Stimulated activated CD4-positive, alpha-beta T cell treated with anti-CD3 and anti-CD28 coated beads, TNF-alpha, amount 100 ng/mL, for 24 hours (primary cell): Measurements from ENCODE around the gene UBE3C.

Source experiments
- DNase-seq, 3 experiments: peaks; one replicate each; pipeline ENCODE4 v3.0.0-alpha.2; 2020; ENCODE audit warnings: low read depth in 3 of 3

The UBE3C gene

DNA sequence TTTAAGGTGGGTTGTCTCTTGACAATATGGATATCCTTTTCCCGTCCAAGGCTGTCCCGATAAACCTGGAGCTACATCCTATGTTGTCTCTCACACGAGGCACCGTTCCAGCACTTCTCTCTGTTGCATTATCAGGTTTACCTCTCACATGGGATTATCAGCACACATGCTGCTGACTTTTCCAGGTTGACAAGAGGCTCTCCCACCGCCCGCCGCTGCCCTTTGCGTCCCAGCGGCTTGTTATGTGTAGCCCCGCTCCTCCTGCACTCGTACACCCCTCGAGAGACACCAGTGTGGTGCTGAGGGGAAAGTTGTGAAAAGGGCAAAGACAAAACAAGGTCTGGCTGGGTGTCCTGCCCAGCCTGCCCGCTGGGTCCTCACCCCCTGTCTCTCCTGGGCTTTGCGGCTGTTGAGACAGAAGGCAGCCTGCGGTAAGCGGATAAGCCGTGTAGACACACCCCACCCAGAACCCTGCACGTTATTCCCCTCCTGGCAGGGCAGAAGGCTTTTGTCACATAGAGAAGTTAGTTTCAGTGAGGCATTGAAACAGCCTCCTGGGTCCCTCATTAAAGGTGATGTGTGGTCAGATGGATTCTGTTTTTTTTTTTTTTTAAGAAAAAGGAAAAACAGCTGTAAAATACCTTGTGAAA, 38.7 kb downstream of the UBE3C start:
- DNase-seq = no peak

DNA sequence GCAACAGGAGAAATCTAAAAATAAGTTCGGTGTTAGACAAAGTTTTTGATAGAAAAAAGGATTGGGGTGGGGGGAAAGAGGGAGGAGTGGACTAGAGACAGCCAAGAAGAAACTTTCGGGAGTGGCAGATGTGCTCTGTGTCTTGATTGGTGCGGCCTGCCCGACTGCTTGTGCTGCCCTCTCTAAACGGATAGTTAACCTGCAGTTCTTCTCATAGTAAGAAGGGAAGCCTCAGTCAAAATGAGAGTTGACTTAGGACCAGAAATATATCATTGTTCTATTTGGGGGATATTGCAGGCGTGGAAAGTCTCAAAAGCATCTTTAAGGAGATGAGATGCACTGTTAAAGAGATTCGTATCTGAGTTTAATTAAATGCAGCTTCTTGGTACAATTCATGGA, 39.3 kb downstream of the UBE3C start:
- no peak for DNase-seq

DNA sequence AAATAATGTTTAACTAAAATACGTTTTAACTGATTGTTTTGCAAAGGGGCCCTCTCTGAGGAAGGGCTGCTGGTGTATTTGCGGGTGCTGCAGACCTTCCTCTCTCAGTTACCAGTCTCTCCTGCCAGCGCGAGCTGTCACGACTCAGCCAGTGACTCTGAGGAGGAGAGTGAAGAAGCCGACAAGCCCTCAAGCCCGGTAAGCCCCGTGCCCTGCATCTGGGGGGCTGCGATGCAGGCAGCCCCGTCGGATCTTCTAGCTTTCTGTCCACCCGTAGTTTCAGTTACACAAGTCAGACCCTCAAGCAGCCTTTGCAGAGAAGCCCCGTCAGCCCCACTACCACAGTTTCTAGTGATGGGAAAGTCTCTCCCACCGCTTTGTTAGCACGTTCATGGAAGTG, 45.1 kb downstream of the UBE3C start:
- no peak for DNase-seq

DNA sequence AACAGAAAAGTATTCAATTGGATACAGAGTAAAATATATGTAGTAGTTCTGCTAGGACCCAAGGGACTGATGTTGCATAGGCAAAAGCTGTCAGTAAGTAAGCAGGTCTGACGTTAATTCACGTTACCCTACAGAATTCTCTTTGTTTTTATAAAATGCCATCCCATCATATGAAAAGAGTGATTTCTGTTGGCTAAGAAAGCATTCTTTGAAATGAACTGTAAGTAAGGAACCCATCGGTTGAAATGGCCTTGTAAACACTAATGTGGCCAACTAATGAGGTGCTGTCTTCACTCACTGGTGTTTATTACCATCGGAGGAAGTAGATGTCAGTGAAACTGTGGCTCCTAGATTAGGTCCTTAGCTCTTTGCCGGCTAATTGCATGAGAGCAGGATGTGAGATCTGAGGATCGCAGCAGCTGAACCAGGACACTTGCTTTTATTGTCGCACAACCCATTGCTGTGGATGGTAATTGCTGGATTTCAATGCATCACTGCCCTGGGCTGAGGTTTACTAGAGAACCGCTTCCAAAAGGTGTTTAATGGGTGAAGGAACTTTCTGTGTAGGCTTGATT, 49.5 kb downstream of the UBE3C start:
- no peak for DNase-seq

DNA sequence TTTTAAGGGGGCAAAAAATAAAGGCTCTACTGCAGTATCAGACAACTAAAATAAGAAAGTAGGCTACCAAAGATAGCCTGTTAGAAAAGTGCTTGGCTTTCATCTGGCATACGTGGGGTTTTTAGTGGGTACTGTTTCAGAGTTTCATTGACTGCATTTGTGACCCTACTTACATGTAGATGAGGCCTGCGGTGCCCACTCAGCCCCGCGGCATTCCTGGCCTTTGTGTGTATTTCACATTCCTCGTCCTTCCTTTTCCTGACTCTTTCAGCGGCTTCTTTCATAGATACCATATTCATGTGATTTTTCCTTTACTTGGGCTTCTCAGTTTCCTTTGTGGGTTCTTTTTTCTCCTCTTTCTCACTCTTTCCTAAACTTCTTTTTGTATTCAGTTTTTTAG, 50.7 kb downstream of the UBE3C start:
- DNase-seq = no peak

DNA sequence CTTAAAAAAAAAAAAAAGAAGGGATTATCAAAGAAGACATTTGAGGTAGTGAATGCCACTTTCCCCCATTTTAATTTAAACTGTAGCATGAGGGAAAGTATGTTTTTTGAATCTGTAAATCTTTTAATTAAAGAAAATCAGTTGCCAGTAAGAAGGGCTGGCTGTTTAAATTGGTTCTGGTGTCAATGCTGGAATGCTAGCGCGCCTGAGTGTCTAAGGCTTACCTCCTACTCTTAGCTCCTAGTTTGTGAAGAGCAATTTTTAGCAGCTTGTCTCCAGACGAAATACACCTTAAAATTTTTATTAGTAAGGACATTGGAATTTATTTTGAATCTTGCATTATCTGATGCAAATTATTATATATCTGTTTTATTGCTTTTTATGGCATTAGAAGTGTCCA, 54.1 kb downstream of the UBE3C start:
- DNase-seq = no peak

DNA sequence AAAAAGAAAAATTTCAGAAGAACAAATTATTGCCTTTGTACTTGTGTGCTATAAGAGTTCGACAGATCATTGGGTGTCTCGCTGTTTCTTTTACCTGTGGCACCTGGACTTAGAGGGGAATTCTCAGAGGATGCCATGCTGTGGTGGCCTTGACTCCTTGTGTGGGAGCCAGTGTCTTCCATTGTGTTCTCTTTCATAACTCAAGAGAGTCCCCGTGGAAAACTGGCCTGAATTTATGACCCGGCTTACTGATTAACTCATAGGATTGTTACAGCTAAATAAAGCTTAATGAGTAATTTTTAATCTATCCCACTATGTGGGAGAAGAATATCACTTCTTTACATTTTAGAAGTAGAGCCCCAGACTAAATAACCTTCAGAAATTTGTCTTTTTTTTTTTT, 54.5 kb downstream of the UBE3C start:
- no peak for DNase-seq

DNA sequence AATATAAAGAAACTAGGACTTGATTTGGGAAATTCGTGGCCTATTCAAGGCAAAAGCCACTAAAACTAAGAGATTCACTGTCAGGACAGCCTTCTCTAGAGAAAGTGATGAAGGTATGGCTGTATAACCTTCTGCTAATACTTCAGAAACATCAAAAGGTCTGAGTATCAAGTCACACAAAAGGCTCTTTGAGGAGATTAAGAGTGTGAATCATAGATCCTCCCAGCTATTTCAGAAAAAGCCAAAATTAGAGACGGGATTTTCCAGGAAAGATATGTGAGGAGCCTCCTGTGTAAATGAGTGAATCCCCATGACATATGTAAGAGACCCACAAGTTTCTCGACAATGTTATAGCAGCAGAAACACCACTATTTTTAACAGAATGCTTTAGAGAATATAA, 56.2 kb downstream of the UBE3C start:
- DNase-seq = no peak

DNA sequence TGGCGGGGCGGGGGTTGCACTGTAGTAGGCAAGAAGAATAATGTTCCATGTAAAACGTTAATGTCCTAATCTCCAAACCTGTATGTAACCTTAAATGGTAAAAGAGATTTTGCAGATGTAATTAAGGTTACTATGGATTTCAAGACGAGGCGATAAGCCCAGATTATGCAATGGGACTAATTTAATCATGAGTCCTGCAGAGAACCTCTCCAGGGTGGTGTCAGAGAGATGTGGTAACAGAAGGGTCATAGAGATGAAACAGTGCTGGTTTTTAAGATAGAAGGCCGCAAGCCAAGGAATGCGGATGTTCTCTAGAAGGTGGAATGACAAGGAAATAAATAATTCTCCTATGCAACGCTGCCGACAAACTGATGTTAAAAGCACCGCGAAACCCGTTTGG, 57.1 kb downstream of the UBE3C start:
- no peak for DNase-seq

DNA sequence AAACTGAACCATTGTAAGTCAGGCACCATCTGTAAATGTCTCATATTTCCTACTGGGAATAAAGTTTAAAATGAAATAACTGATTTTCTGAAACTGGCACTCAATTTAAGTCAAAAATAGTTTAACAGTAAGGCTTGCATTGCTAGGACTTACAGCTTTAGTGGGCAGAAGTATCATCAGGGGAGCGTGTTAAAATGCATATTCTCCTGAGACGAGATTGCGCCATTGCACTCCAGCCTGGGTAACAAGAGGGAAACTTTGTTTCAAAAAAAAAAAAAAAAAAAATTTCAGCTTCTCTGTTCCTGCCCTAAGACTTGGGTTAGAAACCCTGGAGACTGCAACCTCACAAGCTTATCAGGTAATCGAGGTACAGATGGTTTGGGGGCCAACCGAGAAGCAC, 65.4 kb downstream of the UBE3C start:
- no peak for DNase-seq

DNA sequence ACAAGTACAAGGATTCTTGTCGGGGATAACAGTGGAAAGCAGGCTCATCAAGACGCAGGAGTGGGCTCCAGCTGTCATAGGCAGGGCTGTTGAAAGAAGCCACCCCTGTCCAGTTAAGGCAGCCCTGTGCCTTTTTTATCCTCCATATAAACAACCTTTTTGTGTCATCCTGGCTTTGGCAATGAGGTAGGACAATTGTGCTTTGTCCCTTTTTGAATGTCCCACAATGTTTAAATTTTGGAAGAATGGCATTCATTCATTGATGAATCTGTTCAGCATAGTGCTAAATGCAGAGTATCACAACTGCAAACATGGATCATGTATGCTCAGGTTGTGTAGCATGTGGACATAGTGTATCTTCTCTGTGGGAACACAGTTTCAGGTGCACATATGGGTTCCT, 66.7 kb downstream of the UBE3C start:
- DNase-seq = no peak

DNA sequence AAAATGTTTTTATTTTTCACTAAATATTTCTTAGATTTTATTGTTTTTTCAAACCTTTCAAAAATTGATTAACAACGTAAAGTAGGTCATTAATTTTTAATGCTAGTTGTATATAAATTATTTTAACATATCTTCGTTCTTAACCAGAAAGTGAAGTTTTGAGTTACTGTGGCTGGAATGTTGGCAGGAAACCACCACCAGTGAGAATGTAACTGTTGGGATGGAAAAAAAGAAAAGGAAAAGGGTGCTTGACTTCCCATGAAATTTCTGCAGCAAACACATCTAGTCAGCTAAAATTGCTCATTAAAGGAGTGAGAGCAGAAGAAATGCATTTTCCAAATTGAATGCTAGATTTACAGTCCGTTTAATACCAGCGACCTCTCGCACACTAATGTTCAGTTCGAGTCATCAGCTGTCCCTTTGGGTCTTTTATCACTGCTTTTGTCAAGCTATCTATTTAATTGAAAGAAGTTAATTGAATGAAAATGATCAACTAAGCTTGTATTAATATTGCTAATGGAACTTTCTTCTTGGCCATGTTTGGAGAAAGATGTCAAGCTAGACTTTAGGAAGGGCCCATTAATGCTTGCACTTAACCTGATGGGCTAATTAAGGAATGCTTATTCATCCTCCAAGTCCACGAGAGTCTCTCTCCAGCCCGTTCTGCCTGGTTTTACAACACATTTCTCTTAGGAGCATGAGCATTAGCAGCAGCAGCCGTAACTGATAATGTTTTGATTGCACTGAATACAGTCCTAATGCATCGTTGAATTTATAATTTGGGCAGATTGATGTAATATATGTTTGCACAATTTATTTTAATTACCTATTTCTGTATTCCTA, 70.1 kb downstream of the UBE3C start:
- DNase-seq = no peak

DNA sequence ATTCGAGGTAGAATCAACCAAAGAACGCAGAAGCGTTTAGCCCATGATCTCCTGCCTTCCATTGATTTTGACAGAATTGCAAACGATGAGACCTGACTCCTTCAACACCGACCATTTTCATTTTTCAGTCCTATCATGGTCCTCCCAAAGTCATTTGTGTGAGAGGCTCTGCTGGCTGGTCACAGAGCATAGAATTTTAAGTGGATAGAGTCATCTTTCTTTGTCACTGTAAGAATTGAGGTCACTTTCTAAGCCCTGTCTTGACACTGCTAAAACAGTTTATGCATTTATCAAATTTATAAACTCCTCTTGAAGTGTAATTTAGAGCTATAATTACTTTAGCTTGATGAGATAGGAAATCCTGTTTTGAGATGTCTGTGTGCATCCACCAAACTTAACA, 72.0 kb downstream of the UBE3C start:
- no peak for DNase-seq

DNA sequence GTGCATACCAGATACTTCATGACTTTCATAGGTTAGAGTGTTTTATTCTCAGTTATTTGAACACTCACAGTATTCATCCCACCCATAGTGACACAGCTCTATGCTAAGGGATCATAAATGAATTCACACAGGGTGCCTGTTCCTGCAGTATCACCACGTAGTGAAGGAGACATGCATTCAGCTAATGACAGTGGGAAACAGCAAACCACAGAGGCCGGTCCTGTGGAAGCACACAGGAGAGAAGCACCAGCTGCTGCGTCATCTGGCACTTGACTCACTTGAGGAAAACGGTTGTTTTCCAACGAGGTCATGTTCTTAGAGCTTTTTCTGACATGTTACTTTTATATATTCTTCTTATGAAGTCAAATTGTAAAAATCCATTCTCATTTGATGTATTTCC, 73.0 kb downstream of the UBE3C start:
- no peak for DNase-seq

DNA sequence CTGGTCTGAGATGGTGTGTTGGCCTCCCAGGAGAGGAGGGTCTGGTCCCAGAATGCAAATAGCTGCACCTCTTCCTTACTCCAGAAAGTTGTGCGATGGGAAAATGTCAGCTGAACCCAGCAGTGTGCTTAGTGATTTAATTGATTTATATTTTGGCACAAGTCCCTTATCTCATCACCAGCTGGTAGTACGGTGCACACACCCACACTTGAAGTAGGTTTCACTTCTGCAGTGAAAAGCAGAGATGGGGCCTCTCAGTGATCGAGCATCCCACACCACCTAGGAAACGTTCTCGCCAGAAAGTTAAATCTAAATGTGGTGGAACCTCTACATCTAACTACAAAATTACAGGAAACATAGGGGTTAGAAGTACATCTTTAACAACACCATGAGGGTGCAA, 80.4 kb downstream of the UBE3C start:
- DNase-seq = no peak

DNA sequence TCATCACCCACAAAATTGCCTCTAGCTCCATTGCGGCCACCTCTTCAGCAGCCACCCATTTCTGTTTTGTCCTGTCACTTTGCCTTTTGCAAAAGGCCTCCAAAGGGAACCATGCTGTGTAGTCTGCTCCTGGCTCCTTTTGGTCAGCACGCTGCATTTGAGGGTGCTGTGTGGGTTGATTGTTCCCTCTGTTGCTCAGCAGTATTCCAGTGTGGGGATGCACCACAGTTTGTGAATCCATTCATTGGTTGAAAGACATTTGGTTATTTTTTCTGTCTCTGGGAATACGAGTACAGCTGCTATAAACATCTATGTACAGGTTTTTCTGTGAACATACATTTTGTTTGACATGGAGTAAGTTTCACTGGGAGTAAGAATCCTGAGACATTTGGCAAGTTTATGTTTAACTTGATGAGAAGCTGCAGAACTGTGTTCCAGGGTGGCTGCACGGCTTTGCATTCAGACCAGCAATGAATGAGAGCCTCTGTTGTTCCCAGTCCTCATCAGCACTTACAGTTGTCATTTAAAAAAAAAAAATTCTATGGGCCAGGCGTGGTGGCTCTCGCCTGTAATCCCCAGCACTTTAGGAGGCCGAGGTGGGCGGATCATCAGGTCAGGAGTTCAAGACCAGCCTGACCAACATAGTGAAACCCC, 82.3 kb downstream of the UBE3C start:
- DNase-seq = no peak

DNA sequence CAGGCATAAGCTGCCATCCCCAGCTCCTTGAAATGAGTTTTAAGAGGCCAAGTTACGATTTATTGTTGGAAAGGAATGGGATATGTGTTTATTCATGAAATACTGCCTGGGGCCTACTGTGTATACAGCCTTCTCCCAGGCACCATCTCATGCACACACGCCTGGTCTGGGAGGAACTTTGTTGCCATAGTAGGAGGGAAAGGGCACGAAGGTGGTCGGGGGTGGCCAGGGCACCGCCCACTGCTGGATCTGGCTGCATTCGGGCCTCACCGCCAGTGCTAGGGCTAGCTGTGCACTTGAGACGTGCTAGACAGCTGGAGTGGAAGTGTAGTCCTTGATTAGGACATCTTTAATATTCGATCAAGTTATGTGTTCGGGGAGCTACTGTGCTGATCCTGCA, 84.0 kb downstream of the UBE3C start:
- DNase-seq = no peak

DNA sequence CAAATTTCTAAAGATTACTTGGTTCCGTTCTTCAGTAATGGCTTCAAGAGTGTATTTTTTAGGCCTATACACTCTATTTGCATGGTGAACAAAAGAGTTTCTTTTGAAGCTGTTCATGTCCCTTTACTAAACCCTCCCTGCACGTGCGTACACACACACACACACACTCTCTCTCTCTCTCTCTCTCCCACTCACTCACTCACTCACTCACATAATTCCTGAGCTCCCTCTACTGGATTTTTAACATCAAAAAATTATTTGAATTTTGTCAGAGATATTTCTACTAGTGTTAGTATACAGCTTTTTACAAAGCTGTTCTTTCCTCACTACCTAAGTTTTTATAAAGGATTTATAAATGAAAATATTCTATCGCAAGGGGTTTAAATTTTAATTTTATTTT, 85.9 kb downstream of the UBE3C start:
- no peak for DNase-seq

DNA sequence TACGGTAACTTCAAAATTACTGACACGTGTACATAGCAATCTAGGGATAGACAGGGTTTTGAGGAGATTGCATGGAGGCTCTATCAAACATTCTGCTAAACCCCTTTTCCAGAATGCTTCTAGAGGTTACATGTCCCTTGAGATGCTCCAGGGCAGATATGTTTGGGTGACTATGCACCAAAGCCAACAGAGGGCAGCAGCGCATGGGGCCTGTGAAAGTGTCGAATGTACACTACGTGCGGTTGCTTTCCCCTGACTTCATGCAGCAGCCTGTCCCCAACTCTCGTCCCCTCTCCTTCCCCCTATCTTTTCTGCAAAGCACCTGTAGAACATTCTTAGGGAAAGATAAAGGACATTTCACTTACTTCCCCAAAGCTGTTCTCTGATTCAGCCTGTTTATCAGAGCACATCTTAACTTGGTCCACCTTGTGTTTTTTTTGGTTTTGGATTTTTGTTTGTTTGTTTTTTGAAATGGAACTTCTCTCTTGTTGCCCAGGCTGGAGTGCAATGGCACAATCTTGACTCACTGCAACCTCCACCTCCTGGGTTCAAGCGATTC, 90.2 kb downstream of the UBE3C start:
- peak in 1 of 3 experiments; percentile 9 for DNase-seq

DNA sequence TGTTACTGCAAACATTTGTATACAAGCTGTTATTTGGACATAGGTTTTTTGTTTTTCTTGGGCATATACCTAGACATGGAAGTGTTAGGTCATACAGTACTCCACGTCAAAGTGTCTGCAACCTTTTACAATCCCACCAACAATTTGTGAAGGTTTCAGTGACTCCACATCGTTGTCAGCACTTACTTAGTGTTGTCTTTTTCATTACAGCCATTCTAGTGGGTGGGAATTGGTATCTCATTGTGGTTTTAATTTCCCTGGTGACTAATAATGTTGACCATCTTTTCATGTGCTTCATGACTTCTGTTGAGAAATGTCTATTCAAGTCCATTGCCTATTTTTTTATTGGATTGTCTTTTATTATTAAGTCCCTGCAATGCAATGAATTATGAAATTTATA, 95.0 kb downstream of the UBE3C start:
- no peak for DNase-seq

DNA sequence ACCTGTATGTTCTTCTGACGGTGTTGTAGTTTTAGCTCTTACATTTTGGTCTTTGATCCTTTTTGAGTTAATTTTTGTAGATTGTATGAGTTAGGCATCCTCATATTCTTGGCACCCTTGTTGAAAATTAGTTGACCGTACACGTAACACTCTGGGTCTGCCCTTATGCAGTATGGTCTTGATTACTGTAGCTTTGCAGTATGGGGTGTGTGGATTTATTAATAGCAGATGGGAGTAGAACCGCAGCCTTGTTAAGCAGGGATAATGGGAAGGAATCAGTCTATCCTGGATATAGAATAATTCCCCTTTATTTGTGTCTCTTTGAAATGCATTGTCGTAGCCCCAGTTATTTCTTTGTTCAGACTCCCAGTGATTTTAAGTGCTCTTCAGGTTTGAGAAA, 95.5 kb downstream of the UBE3C start:
- DNase-seq = no peak
